NCI-H146 treated with DMSO at 0.1 percent for 48 hours (cell line): ENCODE measurements around the gene KDM4F.
"Not testable (repeated sequence)": the region's sequence is repeated elsewhere in the genome, so short reads cannot be mapped to it uniquely, and the experiment has no call there.

Experiments used
- DNase-seq: peaks from one replicate; lab custom pipeline; 2025; ENCODE audit not compliant: unreplicated experiment; lab: John Stamatoyannopoulos, UW

The KDM4F gene

DNA sequence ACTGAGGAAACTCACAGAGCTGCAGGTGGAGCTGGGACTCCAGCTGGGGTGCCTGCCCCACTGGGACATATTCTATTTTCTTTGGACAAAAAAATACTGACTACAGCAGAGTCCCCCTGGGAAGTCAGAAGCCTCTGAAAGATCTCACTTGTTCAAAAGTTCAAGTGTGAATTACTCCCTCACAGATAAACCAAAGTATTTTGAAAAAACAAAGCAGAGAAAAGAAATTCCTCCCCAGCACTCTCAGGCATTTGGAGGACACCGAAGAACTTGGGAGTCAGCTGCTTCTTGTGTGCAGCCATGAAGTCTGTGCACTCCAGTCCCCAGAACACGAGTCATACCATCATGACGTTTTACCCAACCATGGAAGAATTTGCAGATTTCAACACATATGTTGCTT, at the start of gene KDM4F:
Gene KDM4F, plus strand, starts transcription at position 301 of the 400 bp plus-strand sequence.
- not testable (repeated sequence) for DNase-seq

DNA sequence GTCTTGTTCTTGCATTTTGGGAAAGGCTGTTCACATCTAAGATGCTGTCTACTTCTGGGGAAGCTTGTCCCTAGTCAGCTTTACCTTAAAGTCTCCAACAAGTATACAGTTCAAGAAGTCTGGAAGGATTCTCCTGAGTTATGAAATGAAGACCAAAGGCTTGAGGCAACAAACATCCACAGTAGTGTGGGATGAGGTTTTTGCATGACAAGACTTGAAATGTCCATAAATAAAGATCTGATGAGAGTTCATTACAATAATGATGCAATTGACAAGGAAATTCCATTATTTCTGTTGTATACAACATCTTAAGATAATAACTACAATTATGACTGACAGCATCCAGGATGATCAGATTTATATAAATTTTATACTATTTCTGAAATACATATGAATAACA, 45.5 kb upstream of the KDM4F start:
- no peak for DNase-seq

DNA sequence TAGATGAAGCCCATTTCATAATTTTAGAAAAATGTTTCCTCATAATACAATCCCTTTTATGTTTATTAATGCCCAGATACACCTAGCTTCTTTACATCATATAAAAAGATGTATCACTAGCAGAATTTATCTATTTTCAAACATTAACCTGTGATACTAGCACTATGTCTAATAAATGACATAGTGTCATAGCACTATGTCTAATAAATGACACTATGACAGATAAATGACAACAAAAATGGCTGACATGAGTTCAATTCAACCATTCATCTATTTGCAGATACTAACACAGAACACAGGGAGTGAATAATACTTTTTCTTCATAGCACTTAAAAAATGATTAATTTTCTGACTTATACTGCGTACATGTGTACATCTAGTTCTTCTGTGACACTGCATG, 43.6 kb upstream of the KDM4F start:
- no peak for DNase-seq

DNA sequence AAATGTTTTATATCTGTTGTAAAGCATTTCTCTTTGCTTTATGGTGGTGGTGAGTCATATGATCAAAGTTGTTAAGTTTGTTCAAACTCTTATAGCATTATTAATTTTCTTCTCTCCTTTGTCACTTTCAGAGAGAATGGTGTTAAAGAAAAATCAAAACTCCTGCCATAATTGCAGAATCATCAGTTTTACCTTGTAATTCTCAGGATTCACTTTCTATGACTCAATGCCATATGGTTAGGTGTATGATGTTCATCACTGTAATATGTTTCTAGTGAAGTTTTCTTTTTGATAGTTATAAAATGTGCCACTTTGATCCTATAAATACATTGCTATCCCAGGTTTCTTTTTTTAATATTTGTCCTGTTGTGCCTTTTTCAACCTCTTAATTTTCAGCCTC, 37.8 kb upstream of the KDM4F start:
- no peak for DNase-seq

DNA sequence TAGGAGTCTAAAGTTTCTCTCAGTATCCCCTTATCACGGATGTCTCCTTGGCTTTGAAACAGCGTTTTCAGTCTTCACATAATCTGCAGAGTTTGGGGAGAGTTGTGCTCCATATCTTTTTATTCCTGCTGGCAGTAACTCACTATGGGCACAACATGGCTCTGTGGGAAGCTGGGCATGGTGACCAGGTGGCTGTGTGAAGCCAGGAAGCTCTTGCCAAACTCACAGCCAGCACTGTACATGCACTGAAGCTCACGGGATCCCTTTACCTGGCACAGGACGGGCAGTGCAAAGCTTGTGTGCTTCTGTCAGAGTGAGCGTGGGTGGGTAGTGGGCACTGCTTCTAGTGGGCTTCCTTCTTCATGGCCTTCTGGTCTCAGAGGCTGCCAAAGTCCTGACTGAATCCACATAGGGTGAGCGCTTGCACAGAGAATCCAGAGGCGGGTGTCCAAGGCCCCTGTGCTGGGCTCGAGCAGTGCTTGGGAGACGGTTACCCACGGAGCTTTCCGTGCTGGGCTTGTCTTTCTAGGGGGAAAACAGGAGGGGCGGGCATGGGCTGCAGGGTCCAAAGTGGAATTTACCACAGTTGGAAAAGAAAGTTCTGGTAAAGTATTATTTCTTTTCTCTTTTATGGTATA, 34.9 kb upstream of the KDM4F start:
- DNase-seq = no peak

DNA sequence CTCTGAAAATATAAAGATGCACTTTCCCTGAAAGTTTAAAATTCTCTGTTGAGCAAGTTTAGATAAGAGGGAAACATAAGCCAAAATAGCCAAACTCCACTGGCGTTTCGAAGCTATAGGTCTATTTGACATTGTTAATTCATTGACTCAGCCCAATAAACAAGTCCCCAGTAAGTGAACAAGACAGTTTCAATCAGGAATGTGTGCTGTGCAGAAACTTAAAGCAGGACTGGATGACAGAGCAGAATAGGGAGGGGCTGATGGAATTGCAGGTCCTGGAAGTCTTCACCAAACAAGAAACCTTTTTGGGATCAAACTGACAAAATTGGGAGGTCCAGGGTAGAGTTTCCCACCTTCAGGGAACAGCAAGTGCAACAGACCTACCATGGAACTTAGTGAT, 33.1 kb upstream of the KDM4F start:
- DNase-seq = no peak

DNA sequence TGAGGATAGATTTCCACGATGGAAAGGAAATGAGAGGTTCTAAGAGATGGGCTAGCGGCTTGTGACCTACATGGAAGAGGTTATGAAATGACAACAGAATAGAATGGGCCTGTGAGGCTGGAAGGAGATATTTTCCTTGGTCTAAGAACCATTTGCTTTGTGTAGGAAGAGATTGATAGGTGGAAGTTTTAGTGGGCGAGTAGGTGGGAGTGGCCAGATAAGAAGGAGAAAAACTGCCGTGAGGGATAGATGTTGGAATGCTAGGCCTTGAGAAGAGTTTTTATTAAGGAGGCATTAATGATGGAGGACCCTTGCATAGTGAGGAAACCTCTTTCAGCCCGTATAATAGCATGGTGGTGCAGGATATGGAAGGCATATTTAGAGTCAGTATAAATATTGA, 27.8 kb upstream of the KDM4F start:
- DNase-seq = not testable (repeated sequence)

DNA sequence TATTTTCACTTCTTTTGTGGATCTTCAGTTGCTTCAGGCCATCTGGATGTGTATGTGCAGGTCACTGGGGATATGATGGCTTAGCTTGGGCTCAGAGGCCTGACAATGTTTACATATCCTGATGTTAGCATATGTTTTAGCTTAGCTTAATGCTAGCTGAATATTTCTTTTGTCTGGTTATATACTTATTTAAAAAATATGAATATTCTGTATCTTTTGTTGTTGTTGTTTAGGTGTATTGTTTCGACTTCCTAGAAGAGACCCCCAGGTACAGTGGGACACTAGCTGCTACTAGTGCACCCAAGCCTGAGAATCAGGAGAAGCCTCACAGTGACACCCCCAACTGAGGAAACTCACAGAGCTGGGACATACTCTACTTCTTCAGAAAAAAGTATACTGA, 24.3 kb upstream of the KDM4F start, which contains the start of gene KDM4E:
Gene KDM4E, plus strand, starts transcription at position 301 of the 400 bp plus-strand sequence. CDS start 300 bp downstream, outside the sequence.
- DNase-seq = no peak

DNA sequence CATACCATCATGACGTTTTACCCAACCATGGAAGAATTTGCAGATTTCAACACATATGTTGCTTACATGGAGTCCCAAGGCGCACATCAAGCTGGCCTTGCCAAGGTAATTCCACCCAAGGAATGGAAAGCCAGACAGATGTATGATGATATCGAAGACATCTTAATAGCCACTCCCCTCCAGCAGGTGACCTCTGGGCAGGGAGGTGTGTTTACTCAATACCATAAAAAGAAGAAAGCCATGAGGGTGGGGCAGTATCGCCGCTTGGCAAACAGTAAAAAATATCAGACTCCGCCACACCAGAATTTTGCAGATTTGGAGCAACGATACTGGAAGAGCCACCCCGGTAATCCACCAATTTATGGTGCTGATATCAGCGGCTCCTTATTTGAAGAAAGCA, 23.6 kb upstream of the KDM4F start:
- DNase-seq = not testable (repeated sequence)

DNA sequence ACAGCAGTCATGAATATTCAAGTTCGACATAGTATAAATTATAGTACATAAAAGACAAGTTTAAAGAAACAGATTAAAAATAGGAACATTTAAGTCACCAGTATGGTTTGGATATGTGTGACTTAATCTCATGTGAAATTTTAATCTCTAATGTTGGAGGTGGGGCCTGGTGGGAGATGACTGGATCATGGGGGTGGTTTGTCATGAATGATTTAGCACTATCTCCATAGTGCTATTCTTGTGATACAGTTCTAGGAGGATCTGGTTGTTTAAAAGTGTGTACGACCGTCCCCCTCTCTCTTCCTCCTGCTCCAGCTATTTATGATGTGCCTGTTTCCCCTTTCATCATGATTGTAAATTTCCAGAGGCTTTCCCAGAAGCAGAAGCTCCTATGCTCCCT, 20.9 kb upstream of the KDM4F start:
- no peak for DNase-seq

DNA sequence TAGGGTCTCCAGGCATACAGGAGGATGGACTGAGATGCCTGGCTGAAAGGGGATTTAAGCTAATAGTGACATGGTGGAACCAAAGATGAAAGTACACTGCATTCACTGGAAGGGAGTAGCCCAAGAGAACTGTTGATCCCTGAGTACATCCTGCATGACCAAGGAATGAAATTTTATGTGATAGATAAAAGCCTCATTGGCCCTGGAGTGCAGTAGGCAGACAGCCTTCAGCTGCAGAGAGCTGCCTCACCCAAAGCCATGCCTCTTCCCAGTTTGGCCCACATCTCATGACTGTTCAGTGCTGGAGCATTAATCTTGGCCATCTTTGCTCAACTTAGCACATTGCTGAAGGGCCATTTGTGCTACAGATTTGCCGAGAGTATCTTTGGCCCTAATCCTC, 16.2 kb upstream of the KDM4F start:
- no peak for DNase-seq

DNA sequence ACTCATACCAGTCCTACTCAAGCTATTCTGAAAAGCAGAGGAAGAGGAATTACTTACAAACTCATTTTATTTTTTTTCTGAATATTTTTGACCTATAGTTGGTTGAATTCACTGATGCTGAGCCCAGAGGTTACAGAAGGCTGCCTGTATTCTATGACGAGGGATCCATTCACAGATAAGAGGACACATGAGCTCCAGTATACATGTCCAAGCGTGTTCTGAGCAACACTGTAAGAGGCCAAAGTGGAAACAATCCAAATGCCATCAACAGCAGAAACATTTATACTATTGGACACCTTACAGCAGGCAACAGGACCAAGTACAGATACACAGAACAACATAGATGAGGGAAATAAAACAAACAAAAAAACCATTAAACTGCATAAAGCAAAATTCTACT, 13.9 kb upstream of the KDM4F start:
- no peak for DNase-seq

DNA sequence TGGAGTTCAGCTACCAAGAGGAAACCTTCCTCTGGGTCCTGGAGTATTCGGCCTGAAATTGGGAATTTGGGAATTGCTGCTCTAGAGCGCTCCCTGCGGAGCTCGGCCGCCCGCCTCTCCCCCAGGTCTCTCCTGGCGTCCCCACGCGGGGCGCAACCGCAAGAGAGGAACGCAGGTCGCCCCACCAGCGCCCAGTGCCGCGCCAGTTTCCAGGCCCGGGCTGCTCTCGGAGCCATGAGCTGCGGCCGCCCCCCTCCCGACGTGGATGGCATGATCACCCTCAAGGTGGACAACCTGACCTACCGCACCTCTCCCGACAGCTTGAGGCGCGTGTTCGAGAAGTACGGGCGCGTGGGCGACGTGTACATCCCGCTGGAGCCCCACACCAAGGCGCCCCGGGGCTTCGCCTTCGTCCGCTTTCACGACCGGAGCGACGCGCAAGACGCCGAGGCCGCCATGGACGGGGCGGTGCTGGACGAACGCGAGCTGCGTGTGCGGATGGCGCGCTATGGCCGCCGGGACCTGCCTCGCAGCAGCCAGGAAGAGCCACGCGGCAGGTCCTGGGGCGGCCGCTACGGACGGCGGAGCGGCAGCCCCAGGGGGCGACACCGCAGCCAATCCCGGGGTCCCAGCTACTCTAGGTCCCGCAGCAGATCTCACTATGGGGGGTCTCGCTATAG, 11.7 kb upstream of the KDM4F start:
- not testable (repeated sequence) for DNase-seq

DNA sequence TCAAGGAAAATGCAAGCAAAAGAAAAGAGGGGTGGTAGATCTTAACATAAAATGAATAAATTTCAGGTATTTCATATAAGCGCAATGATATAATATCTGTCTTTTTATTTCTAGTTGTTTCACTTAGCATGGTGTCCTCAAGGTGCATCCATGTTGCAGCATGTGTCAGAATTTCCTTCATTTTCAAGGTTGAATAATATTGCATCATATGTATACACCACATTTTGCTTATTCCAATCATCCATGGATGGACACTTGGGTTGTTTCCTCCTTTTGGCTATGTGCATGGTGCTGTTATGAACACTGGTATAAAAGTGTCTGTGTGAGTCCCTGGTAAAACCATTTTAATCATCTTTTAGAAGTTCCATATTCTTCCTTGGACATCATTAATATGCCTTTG, 7.0 kb upstream of the KDM4F start:
- DNase-seq = no peak

DNA sequence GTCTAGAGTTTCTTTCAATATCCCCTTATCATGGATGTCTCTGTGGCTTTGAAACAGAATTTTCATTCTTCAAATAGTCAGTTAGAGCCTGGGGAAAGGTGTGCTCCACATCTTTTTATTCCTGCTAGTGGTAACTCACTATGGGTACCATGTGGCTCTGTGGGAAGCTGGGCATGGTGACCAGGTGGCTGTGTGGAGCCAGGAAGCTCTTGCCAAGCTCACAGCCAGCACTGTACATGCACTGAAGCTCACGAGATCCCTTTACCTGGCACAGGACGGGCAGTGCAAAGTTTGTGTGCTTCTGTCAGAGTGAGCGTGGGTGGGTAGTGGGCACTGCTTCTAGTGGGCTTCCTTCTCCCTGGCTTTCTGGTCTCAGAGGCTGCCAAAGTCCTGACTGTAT, 6.3 kb upstream of the KDM4F start:
- DNase-seq = no peak

DNA sequence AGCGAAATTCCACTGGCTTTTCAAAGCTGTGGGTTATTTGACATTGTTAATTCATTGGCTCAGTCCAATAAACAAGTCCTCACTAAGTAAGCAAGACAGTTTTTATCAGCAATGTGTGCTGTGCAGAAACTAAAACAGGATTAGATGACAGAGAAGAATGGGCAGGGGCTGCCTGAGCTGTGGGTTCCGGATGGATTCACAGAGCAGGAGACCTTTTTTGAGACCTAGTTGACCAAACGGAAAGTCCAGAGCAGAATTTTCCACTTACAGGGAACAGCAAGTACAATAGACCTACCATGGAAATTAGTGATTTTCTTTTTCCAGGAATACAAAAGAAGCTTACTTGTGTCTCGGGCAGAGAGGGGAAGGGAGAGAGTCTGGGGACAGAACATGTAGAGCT, 5.2 kb upstream of the KDM4F start:
- DNase-seq = no peak

DNA sequence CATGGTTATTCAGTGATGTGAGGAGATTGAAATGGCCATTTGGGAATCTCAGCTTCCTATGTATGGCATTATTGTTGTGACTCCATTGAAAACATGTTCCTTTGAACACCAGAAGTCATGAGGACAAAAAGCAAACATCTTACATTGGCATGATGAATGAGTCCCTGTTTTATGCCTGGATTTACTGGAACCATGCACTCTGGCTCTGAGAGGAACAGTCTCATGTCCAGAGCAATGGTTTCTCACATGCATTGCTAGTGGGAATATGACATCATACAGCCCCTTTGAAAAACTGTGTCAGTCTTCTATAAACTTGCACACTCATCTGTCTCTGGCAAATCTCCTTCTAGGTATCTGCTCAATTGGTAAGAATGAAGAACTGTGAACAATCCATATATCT, 3.4 kb upstream of the KDM4F start:
- no peak for DNase-seq

DNA sequence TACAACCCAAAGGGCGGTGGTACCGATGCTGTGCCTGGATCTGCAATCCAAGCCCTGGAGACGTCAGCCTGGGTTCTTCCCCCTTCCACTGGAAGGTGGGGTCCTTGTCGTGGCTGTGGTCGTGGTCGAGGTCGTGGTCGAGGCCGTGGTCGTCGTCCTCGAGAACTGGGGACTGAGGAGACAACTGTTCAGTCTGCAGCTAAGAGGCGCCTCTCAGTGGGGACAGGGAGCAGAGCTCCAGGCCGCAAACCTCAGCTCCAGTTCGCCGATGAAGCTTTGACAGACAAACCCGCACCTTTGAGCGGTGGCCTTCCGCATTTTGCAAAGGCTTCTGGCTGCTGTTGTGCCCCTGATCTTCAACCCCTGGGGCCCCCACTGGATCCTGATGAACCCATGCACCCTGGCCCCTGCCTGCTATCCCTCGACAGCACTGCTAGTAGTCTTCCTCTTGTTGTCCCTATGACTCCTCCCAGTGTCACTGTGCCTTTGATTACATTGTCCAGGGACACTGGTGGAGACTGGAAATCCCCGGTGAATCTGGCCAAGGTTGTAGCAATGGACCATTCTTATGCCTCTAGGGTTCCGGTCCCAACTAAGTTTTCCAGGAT, 1.5 kb downstream of the KDM4F start:
- no peak for DNase-seq

DNA sequence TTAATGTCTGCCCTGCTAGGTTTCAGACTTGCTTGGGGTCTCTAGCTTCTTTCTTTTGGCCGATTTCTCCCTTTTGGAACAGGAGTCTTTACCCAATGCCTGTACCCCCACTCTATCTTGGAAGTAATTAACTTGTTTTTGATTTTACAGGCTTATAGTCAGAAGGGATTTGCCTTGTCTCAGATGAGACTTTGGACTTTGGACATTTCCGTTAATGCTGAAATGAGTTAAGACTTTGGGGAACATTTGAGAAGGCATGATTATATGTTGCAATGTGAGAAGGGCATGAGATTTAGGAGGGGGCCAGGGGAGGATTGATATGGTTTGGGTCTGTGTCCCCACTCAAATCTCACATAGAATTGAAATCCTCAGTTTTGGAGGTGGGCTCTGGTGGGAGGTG, 5.1 kb downstream of the KDM4F start:
- no peak for DNase-seq

DNA sequence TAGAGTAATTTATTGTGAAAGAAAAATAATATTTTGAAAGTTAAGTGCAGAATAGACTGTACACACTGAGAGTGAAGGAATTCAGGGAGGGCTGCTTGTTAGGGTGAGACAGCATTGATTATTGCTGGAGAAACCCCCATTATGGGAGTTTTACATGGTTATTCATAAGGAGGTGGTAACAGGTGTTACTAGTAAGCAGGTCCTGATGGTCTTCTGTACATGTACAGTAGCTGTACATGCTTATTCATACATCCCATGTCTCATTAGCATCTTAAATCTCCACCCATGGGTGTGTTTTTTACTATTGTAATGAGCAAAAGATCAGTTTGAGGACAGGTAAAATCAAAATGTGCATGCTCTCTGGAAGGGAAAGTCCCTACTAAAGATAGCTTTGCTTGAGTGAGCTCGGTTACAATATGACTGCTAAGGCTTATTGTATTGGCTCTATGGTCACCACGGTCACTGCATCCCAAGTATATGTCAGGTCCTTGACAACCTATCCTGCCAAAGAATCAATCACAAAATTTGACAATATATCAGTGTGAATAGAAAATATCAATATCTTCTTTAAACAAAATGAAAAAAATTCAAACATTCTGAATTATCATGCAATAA, 6.2 kb downstream of the KDM4F start:
- no peak for DNase-seq

DNA sequence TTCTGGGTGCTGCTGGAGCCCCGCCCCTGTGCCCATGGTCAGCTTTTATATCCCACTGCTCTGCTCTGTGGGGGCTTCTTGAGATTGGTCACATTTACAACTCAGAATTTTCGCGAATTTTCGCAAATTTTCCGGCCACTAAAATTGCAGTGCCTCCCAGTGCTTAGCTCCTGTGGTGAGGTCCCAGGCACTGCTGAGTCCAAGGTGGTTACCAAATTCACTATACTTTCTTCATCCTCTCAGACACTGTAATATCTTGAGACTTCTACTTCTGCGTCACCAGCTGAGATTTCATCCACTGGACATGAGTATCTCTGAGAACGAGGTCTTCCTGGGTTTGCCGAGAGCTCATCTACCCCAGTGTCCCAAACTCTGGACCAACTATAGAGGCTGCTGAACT, 8.7 kb downstream of the KDM4F start:
- DNase-seq = no peak

DNA sequence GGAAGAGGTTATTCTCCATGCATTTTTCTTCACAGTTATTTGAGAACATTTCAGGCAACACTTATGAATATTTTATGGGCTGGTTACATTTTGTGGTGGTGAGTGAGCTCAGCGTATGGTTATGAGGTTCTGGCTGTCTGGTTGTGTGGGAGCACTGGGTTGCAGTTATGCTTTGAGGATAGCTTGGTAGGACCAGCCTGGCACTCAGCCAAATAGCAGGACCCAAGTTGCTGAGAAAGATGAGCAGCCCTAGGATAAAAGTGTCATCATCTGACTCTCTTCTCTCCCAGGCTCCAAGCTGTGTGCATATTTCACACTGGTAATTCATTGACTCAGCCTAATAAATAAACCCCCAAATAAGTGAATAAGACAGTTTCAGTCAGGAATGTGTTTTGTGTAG, 9.4 kb downstream of the KDM4F start:
- DNase-seq = no peak
